Right atrium auricular region (tissue), 2 donors: ENCODE data around the gene KDM2B. TPM values are rescaled to one million over a fixed set of nuclear protein-coding genes. Genes with fewer than 3 reads are reported as not detected.

Source experiments
- DNase-seq: peaks from one replicate; pipeline ENCODE4 v3.0.0-alpha.2; 2019; ENCODE audit warnings: low spot score
- H3K27ac ChIP-seq, 2 donors: fragments of 200-600 bp; sonication (generic); 1 replicate in 1 of 2; 2 replicates in 1 of 2; pipeline ENCODE4 v1.5.1; 2016 to 2019
- H3K27me3 ChIP-seq, 2 donors: fragments of 200-600 bp; sonication (generic); one replicate each; pipeline versions ENCODE4 v1.5.1 to v1.6.0; 2017 to 2019
- H3K36me3 ChIP-seq: fragments of 200-600 bp; sonication (generic); one replicate; pipeline ENCODE4 v1.5.1; 2016
- H3K4me1 ChIP-seq, 2 donors: fragments of 200-600 bp; sonication (generic); one replicate each; pipeline versions ENCODE4 v1.5.1 to v1.6.0; 2017 to 2019
- H3K4me3 ChIP-seq, 2 donors: fragments of 200-600 bp; sonication (generic); 1 replicate in 1 of 2; 2 replicates in 1 of 2; pipeline ENCODE4 v1.5.1; 2017 to 2019; ENCODE audit warnings: mild to moderate bottlenecking in 1 of 2, moderate library complexity in 1 of 2
- H3K9me3 ChIP-seq, 2 donors: fragments of 200-600 bp; sonication (generic); one replicate each; pipeline ENCODE4 v1.5.1; 2019
- CTCF ChIP-seq, 2 donors: fragments of 200-600 bp; sonication (generic); IDR thresholded peaks; one replicate each; pipeline ENCODE4 v1.5.1; 2019; ENCODE audit warnings: antibody characterized with exemption in 2 of 2
- total RNA-seq, 2 donors: library from RNA; depleted of rRNA; stranded (reverse); fragments of >200 nt; gene quantifications; one replicate each; pipeline ENCODE4 v1.1.0, GENCODE V29; 2016

KDM2B gene
- total RNA-seq, 2 donors from 2014 or later, result 9.5 to 10.8 TPM

- TF ChIP-seq CTCF (IDR thresholded peaks at IDR 0.05), result no peak
- Histone ChIP-seq H3K4me1 (peaks cover 0 to 58% of the 10 kb centered on the region in 2 donors), H3K36me3 (peaks cover 7% of the 10 kb centered on the region), H3K27me3 (no peaks in the 10 kb centered on the region), H3K4me3 (peak overlapping the region; percentile 75 to 81), H3K27ac (peak overlapping the region; percentile 88 to 91), H3K9me3 (no peaks in the 10 kb centered on the region)
- DNase-seq, result no peak
Observed at GRCh38 chr12:121578230-121579189, 2.3 kb downstream of the KDM2B start.

DNA sequence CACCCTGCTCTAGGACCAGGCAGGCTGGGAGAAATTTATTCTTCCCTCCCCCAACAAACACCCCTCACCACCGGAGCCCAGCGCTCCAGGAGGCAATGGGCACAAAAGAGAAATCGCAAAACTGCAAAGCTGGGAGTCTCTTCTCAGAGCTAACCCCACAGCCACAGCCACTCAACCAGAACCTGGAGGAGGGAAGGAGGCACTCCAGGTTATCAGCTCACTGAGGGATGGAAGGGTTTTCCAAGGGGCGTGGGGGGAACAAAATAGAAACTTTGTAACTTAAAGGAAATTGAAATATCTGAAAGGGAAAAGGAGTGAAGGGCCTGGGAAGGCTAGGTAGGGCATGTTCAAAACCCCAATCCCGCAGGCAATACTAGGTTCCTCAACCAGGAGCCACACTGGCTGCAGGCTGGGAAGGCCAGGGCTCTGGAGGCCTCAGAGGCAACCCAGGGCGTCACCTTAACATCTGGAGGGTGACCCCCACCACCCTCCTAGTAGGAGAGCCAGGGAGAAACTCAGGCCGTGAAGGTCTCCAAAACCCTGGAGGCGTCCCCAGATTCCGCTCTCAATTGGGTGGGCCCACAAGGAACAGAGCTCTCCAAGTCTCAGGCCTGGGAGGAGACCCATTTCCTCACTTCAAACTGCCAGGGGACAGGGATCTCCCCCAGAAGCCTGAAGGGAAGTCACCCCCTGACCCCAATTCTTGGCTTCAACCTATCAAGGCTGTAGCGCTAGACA, 3.2 kb downstream of the KDM2B start:
- no peak for TF ChIP-seq CTCF (IDR thresholded peaks at IDR 0.05)
- peak overlapping the region in 1 of 2 donors; percentile 81 for H3K4me3 ChIP-seq
- H3K27ac ChIP-seq, result peak overlapping the region; percentile 88 to 91
- no peaks in the 10 kb centered on the region for H3K27me3 ChIP-seq
- H3K36me3 ChIP-seq, result peaks cover 7% of the 10 kb centered on the region
- no peak for DNase-seq
- peaks cover 0 to 55% of the 10 kb centered on the region in 2 donors for H3K4me1 ChIP-seq
- H3K9me3 ChIP-seq, result no peaks in the 10 kb centered on the region

- H3K4me3 ChIP-seq, result no peak overlapping the region
- H3K36me3 ChIP-seq, result peaks cover 7% of the 10 kb centered on the region
- H3K9me3 ChIP-seq, result no peaks in the 10 kb centered on the region
- DNase-seq, result no peak
- no peak for TF ChIP-seq CTCF (IDR thresholded peaks at IDR 0.05)
- H3K4me1 ChIP-seq, result peaks cover 0 to 49% of the 10 kb centered on the region in 2 donors
- peak overlapping the region; percentile 40 to 41 for H3K27ac ChIP-seq
- H3K27me3 ChIP-seq, result no peaks in the 10 kb centered on the region
Observed at GRCh38 chr12:121576851-121577391, 3.9 kb downstream of the KDM2B start.

- Histone ChIP-seq H3K36me3 (peaks cover 7% of the 10 kb centered on the region), H3K27me3 (no peaks in the 10 kb centered on the region), H3K9me3 (no peaks in the 10 kb centered on the region), H3K27ac (peak overlapping the region in 1 of 2 donors; percentile 41), H3K4me3 (no peak overlapping the region), H3K4me1 (peaks cover 0 to 41% of the 10 kb centered on the region in 2 donors)
- TF ChIP-seq CTCF (IDR thresholded peaks at IDR 0.05), result no peak
- DNase-seq, result no peak
Observed at GRCh38 chr12:121575952-121576625, 4.7 kb downstream of the KDM2B start.

DNA sequence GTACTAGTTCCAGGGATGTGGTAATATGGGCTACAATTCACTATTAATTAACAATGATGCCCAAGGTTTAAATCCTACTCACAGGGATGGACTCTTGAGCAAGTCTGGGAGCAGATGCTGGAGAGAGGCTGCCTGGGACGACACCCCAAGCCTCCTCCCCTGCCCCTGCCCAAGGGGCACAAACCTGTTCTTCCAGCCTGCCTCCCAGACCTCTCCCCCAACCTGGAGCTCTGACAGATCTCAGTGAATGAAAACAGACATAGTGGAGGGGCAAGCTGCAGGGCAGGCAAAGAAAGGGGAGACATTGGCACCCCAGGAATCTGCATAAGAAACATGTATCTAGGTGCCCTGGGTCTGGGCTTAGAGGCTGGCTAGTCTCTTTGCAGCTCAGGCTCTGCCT, 5.8 kb downstream of the KDM2B start:
- H3K9me3 ChIP-seq, result no peaks in the 10 kb centered on the region
- peaks cover 0 to 37% of the 10 kb centered on the region in 2 donors for H3K4me1 ChIP-seq
- DNase-seq, result no peak
- TF ChIP-seq CTCF (IDR thresholded peaks at IDR 0.05), result no peak
- H3K27ac ChIP-seq, result no peak overlapping the region
- H3K27me3 ChIP-seq, result no peaks in the 10 kb centered on the region
- no peak overlapping the region for H3K4me3 ChIP-seq
- peaks cover 7% of the 10 kb centered on the region for H3K36me3 ChIP-seq
